Muscle of leg (tissue), 11 donors: ENCODE results near the gene SCG5. TPM values are rescaled to one million over a fixed set of nuclear protein-coding genes. Genes with fewer than 3 reads are reported as not detected.

Experiments used
- DNase-seq: peaks from one replicate; pipeline ENCODE4 v3.0.0; 2013
- H3K27ac ChIP-seq: one replicate; pipeline ENCODE4 v1.5.1; 2013; ENCODE audit warnings: mild to moderate bottlenecking, low read length, control low read depth
- H3K27me3 ChIP-seq: one replicate; pipeline ENCODE4 v1.6.1; 2013; ENCODE audit warnings: low read length; ENCODE audit not compliant: control insufficient read depth, insufficient read depth
- H3K36me3 ChIP-seq: one replicate; pipeline ENCODE4 v1.6.1; 2013; ENCODE audit warnings: low read length; ENCODE audit not compliant: control insufficient read depth, insufficient read depth
- H3K4me1 ChIP-seq: one replicate; pipeline ENCODE4 v1.6.1; 2013; ENCODE audit warnings: low read length; ENCODE audit not compliant: control insufficient read depth, insufficient read depth
- H3K4me3 ChIP-seq: one replicate; pipeline ENCODE4 v1.5.1; 2013; ENCODE audit warnings: low read length, control low read depth
- H3K9me3 ChIP-seq: replicated peaks from 2 replicates; pipeline ENCODE4 v1.6.1; 2013; ENCODE audit warnings: low read depth, low read length; ENCODE audit not compliant: control insufficient read depth
- WGBS: methylation state at CpG from one replicate; pipeline ENCODE4 v1.1.5; 2013; ENCODE audit warnings: missing lambda C conversion rate; ENCODE audit not compliant: insufficient coverage; 5-methylcytosine and 5-hydroxymethylcytosine counted together
- polyA plus RNA-seq, 8 donors: library from polyadenylated mRNA; unstranded; fragments of 120-200 nt; gene quantifications; one replicate each; pipeline versions ENCODE4 v1.2.1 to v1.2.3, GENCODE V29; 2013; ENCODE audit warnings: inconsistent platforms in 1 of 8, low replicate concordance in 1 of 8; ENCODE audit not compliant: insufficient read length in 8 of 8, insufficient read depth in 1 of 8
- total RNA-seq: library from RNA; stranded (reverse); fragments of 120-200 nt; gene quantifications from one replicate; pipeline ENCODE4 v1.2.4, GENCODE V29; 2013

The SCG5 gene
- total and polyA plus RNA-seq, 9 donors, result 8.0 to 25.9 (median 12.9) TPM

GRCh38 chr15:32687556-32687955 lies 46.0 kb downstream of the SCG5 start:
- WGBS, result 75% methylated on average over 1 of the region's 5 CpGs
- no peaks in the 10 kb centered on the region for H3K36me3 ChIP-seq
- H3K27me3 ChIP-seq, result no peaks in the 10 kb centered on the region
- H3K9me3 ChIP-seq, result no peaks in the 10 kb centered on the region
- no peak for DNase-seq
- H3K4me3 ChIP-seq, result no peak overlapping the region
- no peaks in the 10 kb centered on the region for H3K4me1 ChIP-seq
- H3K27ac ChIP-seq, result no peak overlapping the region

- H3K27me3 ChIP-seq, result no peaks in the 10 kb centered on the region
- no peak overlapping the region for H3K4me3 ChIP-seq
- no peak for DNase-seq
- WGBS, result no CpG with 5 or more reads among the region's 2 CpGs
- H3K36me3 ChIP-seq, result no peaks in the 10 kb centered on the region
- H3K9me3 ChIP-seq, result no peaks in the 10 kb centered on the region
- no peaks in the 10 kb centered on the region for H3K4me1 ChIP-seq
- no peak overlapping the region for H3K27ac ChIP-seq
Measured at GRCh38 chr15:32688151-32688639, 46.7 kb downstream of the SCG5 start.

- no peak overlapping the region for H3K4me3 ChIP-seq
- DNase-seq, result peak; percentile 57
- WGBS, result 0% methylated on average over 1 of the region's 8 CpGs
- H3K36me3 ChIP-seq, result no peaks in the 10 kb centered on the region
- no peaks in the 10 kb centered on the region for H3K27me3 ChIP-seq
- no peaks in the 10 kb centered on the region for H3K9me3 ChIP-seq
- no peak overlapping the region for H3K27ac ChIP-seq
- no peaks in the 10 kb centered on the region for H3K4me1 ChIP-seq
Measured at GRCh38 chr15:32690941-32691688, 49.6 kb downstream of the SCG5 start.

- Histone ChIP-seq H3K4me1 (no peaks in the 10 kb centered on the region), H3K27me3 (no peaks in the 10 kb centered on the region), H3K4me3 (no peak overlapping the region), H3K9me3 (no peaks in the 10 kb centered on the region), H3K36me3 (no peaks in the 10 kb centered on the region), H3K27ac (no peak overlapping the region)
- DNase-seq, result no peak
- WGBS, result 51% methylated on average over 4 of the region's 10 CpGs
Measured at GRCh38 chr15:32691689-32692038, 50.2 kb downstream of the SCG5 start.

GRCh38 chr15:32692286-32692685 lies 50.8 kb downstream of the SCG5 start:
- no peaks in the 10 kb centered on the region for H3K27me3 ChIP-seq
- H3K36me3 ChIP-seq, result no peaks in the 10 kb centered on the region
- no peak for DNase-seq
- no peaks in the 10 kb centered on the region for H3K4me1 ChIP-seq
- H3K4me3 ChIP-seq, result no peak overlapping the region
- no CpG with 5 or more reads among the region's 2 CpGs for whole genome bisulfite sequencing
- no peaks in the 10 kb centered on the region for H3K9me3 ChIP-seq
- no peak overlapping the region for H3K27ac ChIP-seq

GRCh38 chr15:32694222-32694983 lies 52.9 kb downstream of the SCG5 start:
- Histone ChIP-seq H3K36me3 (no peaks in the 10 kb centered on the region), H3K4me3 (no peak overlapping the region), H3K4me1 (no peaks in the 10 kb centered on the region), H3K27ac (no peak overlapping the region), H3K9me3 (no peaks in the 10 kb centered on the region), H3K27me3 (no peaks in the 10 kb centered on the region)
- DNase-seq, result no peak
- no CpG with 5 or more reads among the region's 3 CpGs for WGBS

GRCh38 chr15:32698773-32699390 lies 57.4 kb downstream of the SCG5 start:
- Histone ChIP-seq H3K4me1 (no peaks in the 10 kb centered on the region), H3K9me3 (no peaks in the 10 kb centered on the region), H3K4me3 (no peak overlapping the region), H3K27ac (no peak overlapping the region), H3K36me3 (no peaks in the 10 kb centered on the region), H3K27me3 (peaks cover 3% of the 10 kb centered on the region)
- DNase-seq, result no peak
- no CpG with 5 or more reads among the region's 5 CpGs for WGBS

GRCh38 chr15:32700501-32701150 lies 59.1 kb downstream of the SCG5 start:
- H3K4me3 ChIP-seq, result no peak overlapping the region
- no peak overlapping the region for H3K27ac ChIP-seq
- H3K27me3 ChIP-seq, result peaks cover 3% of the 10 kb centered on the region
- no peaks in the 10 kb centered on the region for H3K36me3 ChIP-seq
- DNase-seq, result no peak
- H3K9me3 ChIP-seq, result no peaks in the 10 kb centered on the region
- WGBS, result 78% methylated on average over 5 of the region's 14 CpGs
- H3K4me1 ChIP-seq, result no peaks in the 10 kb centered on the region

- no peak for DNase-seq
- Histone ChIP-seq H3K27ac (no peak overlapping the region), H3K36me3 (no peaks in the 10 kb centered on the region), H3K4me1 (no peaks in the 10 kb centered on the region), H3K4me3 (no peak overlapping the region), H3K9me3 (no peaks in the 10 kb centered on the region), H3K27me3 (peaks cover 3% of the 10 kb centered on the region)
- WGBS, result no CpG with 5 or more reads among the region's 3 CpGs
Measured at GRCh38 chr15:32701863-32702262, 60.4 kb downstream of the SCG5 start.
